Activated CD8-positive, alpha-beta T cell treated with anti-CD3 and anti-CD28 coated beads for 36 hours (primary cell): ENCODE results near the gene TGFBR3L. TPM values are rescaled to one million over a fixed set of nuclear protein-coding genes. Genes with fewer than 3 reads are reported as not detected.
A peak's percentile ranks its signal among the peaks of the same experiment; 100 is the strongest.

Source experiments
- ATAC-seq: fragments of 200-7000 bp; cut with Tn5 transposase; one replicate; pipeline ENCODE4 v1.10.0; 2021; ENCODE audit warnings: mild to moderate bottlenecking, moderate library complexity
- CTCF ChIA-PET: fragments of 350-600 bp; sonication (Branson Sonifier 250); formaldehyde crosslinking; loops from one replicate; lab custom pipeline; 2021; ENCODE audit warnings: antibody characterized with exemption; lab: Charles Lee
- POLR2A ChIA-PET: fragments of 350-600 bp; sonication (Branson Sonifier 250); formaldehyde crosslinking; loops from one replicate; lab custom pipeline; 2021; ENCODE audit warnings: antibody characterized with exemption; lab: Charles Lee
- DNase-seq: peaks from one replicate; pipeline ENCODE4 v3.0.0-alpha.2; 2020
- H3K27ac Mint-ChIP-seq: one replicate; pipeline ENCODE4 v1.8.0; 2021; ENCODE audit warnings: mild to moderate bottlenecking, mixed read lengths
- H3K27me3 Mint-ChIP-seq: one replicate; pipeline ENCODE4 v1.8.0; 2021; ENCODE audit warnings: mixed read lengths
- H3K36me3 Mint-ChIP-seq: one replicate; pipeline ENCODE4 v1.8.0; 2021; ENCODE audit warnings: low read depth, mixed read lengths
- H3K4me1 Mint-ChIP-seq: one replicate; pipeline ENCODE4 v1.8.0; 2021; ENCODE audit warnings: low read depth, mixed read lengths
- H3K4me3 Mint-ChIP-seq: one replicate; pipeline ENCODE4 v1.8.0; 2021; ENCODE audit warnings: mild to moderate bottlenecking, moderate library complexity, mixed read lengths
- H3K9me3 Mint-ChIP-seq: one replicate; pipeline ENCODE4 v1.8.0; 2021; ENCODE audit warnings: mixed read lengths
- CTCF ChIP-seq: fragments of 200-600 bp; IDR thresholded peaks from one replicate; pipeline ENCODE4 v1.8.0; 2022; ENCODE audit warnings: antibody characterized with exemption, mild to moderate bottlenecking
- intact Hi-C: fragments of 100-400 bp; cut with micrococcal nuclease; formaldehyde crosslinking; loops from one replicate; pipeline ENCODE4 v1.10.0; 2022
- total RNA-seq, 2 experiments: library from RNA; stranded (reverse); gene quantifications; one replicate each; pipeline ENCODE4 v1.2.3, GENCODE V29; 2021

TGFBR3L gene
- total RNA-seq, 2 experiments from 2014 or later = 5.1 to 5.9 TPM

GRCh38 chr19:7874076-7874896 lies 40.3 kb upstream of the TGFBR3L start, which contains the start of gene PRR36:
Gene PRR36 (minus strand): TSS chr19:7874390. CDS start chr19:7873689, 701 bp downstream.
- ATAC-seq (no peak), DNase-seq (peak; percentile 39)
- ChIA-PET POLR2A (interaction anchor here (1.0 kb wide), 1 partner anchor 10 kb away, joined by 3 read pairs; no protein-coding TSS in a partner anchor), CTCF (no interaction called here)
- intact Hi-C loops = no loop called here
- Mint-ChIP-seq H3K4me1 (peaks cover 28% of the 10 kb centered on the region), H3K27ac (no peak within 1 kb of the TSS), H3K27me3 (peaks cover 25% of the 10 kb centered on the region), H3K4me3 (peak within 1 kb of the TSS; percentile 50), H3K36me3 (no peaks in the 10 kb centered on the region), H3K9me3 (no peaks in the 10 kb centered on the region)
- TF ChIP-seq CTCF = no peak

GRCh38 chr19:7874897-7875273 lies 39.7 kb upstream of the TGFBR3L start:
- peaks cover 28% of the 10 kb centered on the region for H3K4me1 Mint-ChIP-seq
- peaks cover 25% of the 10 kb centered on the region for H3K27me3 Mint-ChIP-seq
- POLR2A ChIA-PET = interaction anchor here (1.0 kb wide), 1 partner anchor 10 kb away, joined by 3 read pairs; no protein-coding TSS in a partner anchor
- intact Hi-C loops = no loop called here
- no peak overlapping the region for H3K27ac Mint-ChIP-seq
- no peaks in the 10 kb centered on the region for H3K36me3 Mint-ChIP-seq
- peak overlapping the region; percentile 50 for H3K4me3 Mint-ChIP-seq
- no peak for TF ChIP-seq CTCF
- DNase-seq = no peak
- H3K9me3 Mint-ChIP-seq = no peaks in the 10 kb centered on the region
- no peak for ATAC-seq
- CTCF ChIA-PET = no interaction called here

GRCh38 chr19:7877249-7877836 lies 37.3 kb upstream of the TGFBR3L start:
- no peaks in the 10 kb centered on the region for H3K36me3 Mint-ChIP-seq
- ATAC-seq = no peak
- no peak for TF ChIP-seq CTCF
- no peak for DNase-seq
- ChIA-PET CTCF (interaction anchor here (1.1 to 1.7 kb wide), 2 partner anchors 27 to 196 kb away, joined by 3 to 4 read pairs; partner anchors contain the start of genes MAP2K7 and TRAPPC5), POLR2A (interaction anchor here (1.0 to 1.2 kb wide), 2 partner anchors 11 to 24 kb away, joined by 3 read pairs; partner anchors contain the start of gene LRRC8E)
- H3K4me1 Mint-ChIP-seq = peaks cover 9% of the 10 kb centered on the region
- H3K27me3 Mint-ChIP-seq = peaks cover 13% of the 10 kb centered on the region
- no peak overlapping the region for H3K4me3 Mint-ChIP-seq
- no peak overlapping the region for H3K27ac Mint-ChIP-seq
- no peaks in the 10 kb centered on the region for H3K9me3 Mint-ChIP-seq
- intact Hi-C loops = no loop called here

GRCh38 chr19:7879111-7879807 lies 35.4 kb upstream of the TGFBR3L start:
- intact Hi-C loops = no loop called here
- H3K27ac Mint-ChIP-seq = no peak overlapping the region
- peaks cover 9% of the 10 kb centered on the region for H3K4me1 Mint-ChIP-seq
- ChIA-PET POLR2A (interaction anchor here (0.8 kb wide), 1 partner anchor 10 kb away, joined by 3 read pairs; no protein-coding TSS in a partner anchor), CTCF (interaction anchor here (1.4 kb wide), 1 partner anchor 10 kb away, joined by 5 read pairs; no protein-coding TSS in a partner anchor)
- peak; percentile 29 for DNase-seq
- H3K4me3 Mint-ChIP-seq = no peak overlapping the region
- no peaks in the 10 kb centered on the region for H3K9me3 Mint-ChIP-seq
- H3K36me3 Mint-ChIP-seq = no peaks in the 10 kb centered on the region
- no peak for TF ChIP-seq CTCF
- ATAC-seq = no peak
- peaks cover 4% of the 10 kb centered on the region for H3K27me3 Mint-ChIP-seq
